Measurements from ENCODE around the gene TLR3.

DNA sequence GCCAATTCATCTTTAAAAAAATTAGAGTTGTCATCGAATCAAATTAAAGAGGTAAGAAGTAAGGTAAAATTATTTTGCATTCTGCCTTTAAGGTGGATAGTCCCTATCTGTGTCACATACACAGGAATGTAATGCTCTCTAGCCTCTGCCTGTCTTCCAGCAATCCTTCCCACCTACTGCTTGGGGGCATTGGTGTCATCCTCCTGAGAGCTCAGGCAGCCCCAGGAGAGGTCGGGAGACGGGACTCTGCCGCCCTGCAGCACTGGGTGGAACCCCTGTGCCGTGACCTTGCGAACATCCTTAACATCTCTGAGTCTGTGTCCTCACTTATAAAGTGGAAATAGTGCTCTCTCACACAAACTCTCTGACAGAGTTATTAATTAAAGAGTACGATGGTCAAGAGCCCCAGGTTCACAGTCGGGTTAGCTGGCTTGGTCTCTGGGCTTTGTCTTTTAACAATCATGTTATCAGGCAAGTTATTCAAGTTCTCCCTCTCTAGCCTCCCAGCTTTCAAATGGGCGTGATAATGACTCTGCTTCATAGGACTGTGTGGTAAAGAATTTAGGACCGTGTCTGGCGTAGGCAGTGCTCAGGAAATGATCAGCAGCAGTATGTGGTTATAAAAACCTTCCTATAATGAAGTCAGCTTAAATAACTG lies 10.2 kb downstream of the TLR3 start:
- TF ChIP-seq POLR2AphosphoS5 (IDR thresholded peaks at IDR 0.05; ENCODE audit: low read depth, low read length) (no peak), MAFK (IDR thresholded peaks at IDR 0.05; ENCODE audit: low read depth, low read length) (no peak), KDM1A (IDR thresholded peaks at IDR 0.05; ENCODE audit: borderline replicate concordance, low read length) (no peak), ZNF274 (IDR thresholded peaks at IDR 0.05; ENCODE audit: borderline replicate concordance, extremely low read depth, low read length) (no peak), EP300 (IDR thresholded peaks at IDR 0.05; ENCODE audit: borderline replicate concordance in 1 of 2, low read depth in 2 of 2, low read length in 2 of 2) (no peak), SIN3A (conservative IDR thresholded peaks at IDR 0.05 in 1 of 2, IDR thresholded peaks at IDR 0.05 in 1 of 2; ENCODE audit: low read depth in 1 of 2, low read length in 2 of 2) (no peak), TBP (IDR thresholded peaks at IDR 0.05; ENCODE audit: low read depth, low read length) (no peak), EZH2 (IDR thresholded peaks at IDR 0.05; ENCODE audit: low read depth, low read length, severe bottlenecking) (no peak), CREB1 (IDR thresholded peaks at IDR 0.05) (no peak), YY1 (IDR thresholded peaks at IDR 0.05; ENCODE audit: low read depth, low read length) (no peak)
- TF ChIP-seq, protein P1, sequence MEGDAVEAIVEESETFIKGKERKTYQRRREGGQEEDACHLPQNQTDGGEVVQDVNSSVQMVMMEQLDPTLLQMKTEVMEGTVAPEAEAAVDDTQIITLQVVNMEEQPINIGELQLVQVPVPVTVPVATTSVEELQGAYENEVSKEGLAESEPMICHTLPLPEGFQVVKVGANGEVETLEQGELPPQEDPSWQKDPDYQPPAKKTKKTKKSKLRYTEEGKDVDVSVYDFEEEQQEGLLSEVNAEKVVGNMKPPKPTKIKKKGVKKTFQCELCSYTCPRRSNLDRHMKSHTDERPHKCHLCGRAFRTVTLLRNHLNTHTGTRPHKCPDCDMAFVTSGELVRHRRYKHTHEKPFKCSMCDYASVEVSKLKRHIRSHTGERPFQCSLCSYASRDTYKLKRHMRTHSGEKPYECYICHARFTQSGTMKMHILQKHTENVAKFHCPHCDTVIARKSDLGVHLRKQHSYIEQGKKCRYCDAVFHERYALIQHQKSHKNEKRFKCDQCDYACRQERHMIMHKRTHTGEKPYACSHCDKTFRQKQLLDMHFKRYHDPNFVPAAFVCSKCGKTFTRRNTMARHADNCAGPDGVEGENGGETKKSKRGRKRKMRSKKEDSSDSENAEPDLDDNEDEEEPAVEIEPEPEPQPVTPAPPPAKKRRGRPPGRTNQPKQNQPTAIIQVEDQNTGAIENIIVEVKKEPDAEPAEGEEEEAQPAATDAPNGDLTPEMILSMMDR (IDR thresholded peaks at IDR 0.05; ENCODE audit: control extremely low read depth in 1 of 3, insufficient read depth in 1 of 3, low read depth in 1 of 3, low read length in 3 of 3), result no peak
- TF ChIP-seq, protein P2, sequence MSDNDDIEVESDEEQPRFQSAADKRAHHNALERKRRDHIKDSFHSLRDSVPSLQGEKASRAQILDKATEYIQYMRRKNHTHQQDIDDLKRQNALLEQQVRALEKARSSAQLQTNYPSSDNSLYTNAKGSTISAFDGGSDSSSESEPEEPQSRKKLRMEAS (IDR thresholded peaks at IDR 0.05), result no peak
